Natural killer cell (primary cell): ENCODE results near the gene SYMPK. TPM values are rescaled to one million over a fixed set of nuclear protein-coding genes. Genes with fewer than 3 reads are reported as not detected.

ENCODE experiments used
- ATAC-seq, 3 donors: fragments of 150-1000 bp in 2 of 3; fragments of 200-7000 bp in 1 of 3; cut with Tn5 transposase; 1 replicate in 1 of 3; 2 replicates in 2 of 3; pipeline ENCODE4 v1.10.0; 2021; ENCODE audit warnings: mild to moderate bottlenecking in 2 of 3, moderate library complexity in 2 of 3
- DNase-seq, 2 donors: peaks; one replicate each; pipeline versions ENCODE4 v3.0.0 to v3.0.0-alpha.2; 2013 to 2021; ENCODE audit warnings: mixed read lengths in 1 of 2
- H3K27ac ChIP-seq: one replicate; pipeline ENCODE4 v1.5.1; 2013; ENCODE audit warnings: mild to moderate bottlenecking, low read length
- H3K27me3 ChIP-seq: one replicate; pipeline ENCODE4 v1.6.1; 2013; ENCODE audit warnings: low read length; ENCODE audit not compliant: control insufficient read depth, insufficient read depth
- H3K36me3 ChIP-seq: one replicate; pipeline ENCODE4 v1.6.1; 2013; ENCODE audit warnings: low read length; ENCODE audit not compliant: control insufficient read depth, insufficient read depth
- H3K4me1 ChIP-seq: one replicate; pipeline ENCODE4 v1.6.1; 2013; ENCODE audit warnings: low read length; ENCODE audit not compliant: control insufficient read depth, insufficient read depth
- H3K4me3 ChIP-seq: one replicate; pipeline ENCODE4 v1.5.1; 2013; ENCODE audit warnings: low read length
- H3K9me3 ChIP-seq: one replicate; pipeline ENCODE4 v1.6.1; 2013; ENCODE audit warnings: low read length; ENCODE audit not compliant: control insufficient read depth, insufficient read depth
- H3K27ac Mint-ChIP-seq, 2 donors: one replicate each; pipeline ENCODE4 v1.8.0; 2022; ENCODE audit warnings: mild to moderate bottlenecking in 2 of 2, mixed read lengths in 2 of 2, moderate library complexity in 1 of 2
- H3K27me3 Mint-ChIP-seq, 2 donors: one replicate each; pipeline ENCODE4 v1.8.0; 2022; ENCODE audit warnings: low read depth in 2 of 2, mixed read lengths in 2 of 2
- H3K36me3 Mint-ChIP-seq: one replicate; pipeline ENCODE4 v1.8.0; 2022; ENCODE audit warnings: mixed read lengths
- H3K4me1 Mint-ChIP-seq, 2 donors: one replicate each; pipeline ENCODE4 v1.8.0; 2022; ENCODE audit warnings: mixed read lengths in 2 of 2
- H3K4me3 Mint-ChIP-seq: one replicate; pipeline ENCODE4 v1.8.0; 2022; ENCODE audit warnings: mild to moderate bottlenecking, moderate library complexity, mixed read lengths
- H3K9me3 Mint-ChIP-seq, 2 donors: one replicate each; pipeline ENCODE4 v1.8.0; 2022; ENCODE audit warnings: mixed read lengths in 2 of 2
- CTCF ChIP-seq: fragments of 200-600 bp; IDR thresholded peaks from one replicate; pipeline ENCODE4 v1.8.0; 2022; ENCODE audit warnings: antibody characterized with exemption
- WGBS: methylation state at CpG from one replicate; pipeline ENCODE4 v1.1.7; 2013; ENCODE audit warnings: missing lambda C conversion rate; ENCODE audit not compliant: insufficient coverage; 5-methylcytosine and 5-hydroxymethylcytosine counted together
- intact Hi-C: fragments of 100-400 bp; cut with micrococcal nuclease; formaldehyde crosslinking; loops from one replicate; pipeline ENCODE4 v1.14.2; 2022
- total RNA-seq, 4 donors: library from RNA; stranded (reverse); fragments of 120-200 nt in 1 of 4; gene quantifications; one replicate each; pipeline versions ENCODE4 v1.2.3 to v1.2.4, GENCODE V29; 2013 to 2022

Gene SYMPK
- total RNA-seq, 3 donors from 2014 or later (not counting 1 experiment from before 2014, with no cell fraction given): 86.4 to 94.8 (median 86.7) TPM

- Mint-ChIP-seq H3K36me3 (peaks cover 5% of the 10 kb centered on the region), H3K27me3 (peaks cover 0 to 9% of the 10 kb centered on the region in 2 donors), H3K4me1 (peaks cover 33 to 38% of the 10 kb centered on the region in 2 donors), H3K4me3 (peak overlapping the region; percentile 82), H3K27ac (peak overlapping the region; percentile 86 to 98), H3K9me3 (no peaks in the 10 kb centered on the region)
- H3K27ac ChIP-seq: no peak overlapping the region
- TF ChIP-seq CTCF: no peak
- 31% methylated on average over 5 of the region's 6 CpGs for WGBS
- DNase-seq (no peak), ATAC-seq (no peak)
- peaks cover 5% of the 10 kb centered on the region for H3K27me3 ChIP-seq
- H3K4me3 ChIP-seq: no peak overlapping the region
- intact Hi-C loops: loop anchor here (1.0 kb wide), 1 partner anchor 24 kb away; no protein-coding TSS in a partner anchor
- peaks cover 32% of the 10 kb centered on the region for H3K4me1 ChIP-seq
- H3K9me3 ChIP-seq: no peaks in the 10 kb centered on the region
- peaks cover 7% of the 10 kb centered on the region for H3K36me3 ChIP-seq
Observed at GRCh38 chr19:45793876-45794275, 69.1 kb downstream of the SYMPK start.

GRCh38 chr19:45793178-45793564 lies 69.8 kb downstream of the SYMPK start:
- H3K4me1 Mint-ChIP-seq: peaks cover 34 to 42% of the 10 kb centered on the region in 2 donors
- H3K9me3 Mint-ChIP-seq: no peaks in the 10 kb centered on the region
- no peak for TF ChIP-seq CTCF
- no peak for DNase-seq
- H3K27ac Mint-ChIP-seq: peak overlapping the region; percentile 86 to 98
- Histone ChIP-seq H3K27ac (peak overlapping the region; percentile 68), H3K27me3 (peaks cover 5% of the 10 kb centered on the region), H3K36me3 (peaks cover 10% of the 10 kb centered on the region), H3K4me3 (no peak overlapping the region), H3K9me3 (no peaks in the 10 kb centered on the region), H3K4me1 (peaks cover 32% of the 10 kb centered on the region)
- WGBS: 49% methylated on average over 3 of the region's 3 CpGs
- ATAC-seq: no peak
- peaks cover 10% of the 10 kb centered on the region for H3K36me3 Mint-ChIP-seq
- intact Hi-C loops: loop anchor here (1.0 kb wide), 1 partner anchor 23 kb away; no protein-coding TSS in a partner anchor
- peak overlapping the region; percentile 82 for H3K4me3 Mint-ChIP-seq
- H3K27me3 Mint-ChIP-seq: peaks cover 0 to 8% of the 10 kb centered on the region in 2 donors

- H3K4me3 Mint-ChIP-seq: peak within 1 kb of the TSS; percentile 91
- peaks cover 32% of the 10 kb centered on the region for H3K4me1 ChIP-seq
- peak within 1 kb of the TSS; percentile 86 to 98 for H3K27ac Mint-ChIP-seq
- peak; percentile 99 for DNase-seq
- H3K36me3 Mint-ChIP-seq: peaks cover 14% of the 10 kb centered on the region
- peak; percentile 96 to 99 (median 96) for ATAC-seq
- H3K4me1 Mint-ChIP-seq: peaks cover 34 to 47% of the 10 kb centered on the region in 2 donors
- under 1% methylated on average over 86 of the region's 86 CpGs for WGBS
- TF ChIP-seq CTCF: no peak
- H3K4me3 ChIP-seq: peak within 1 kb of the TSS; percentile 42
- H3K27me3 ChIP-seq: peaks cover 5% of the 10 kb centered on the region
- peaks cover 0 to 5% of the 10 kb centered on the region in 2 donors for H3K27me3 Mint-ChIP-seq
- peaks cover 13% of the 10 kb centered on the region for H3K36me3 ChIP-seq
- H3K27ac ChIP-seq: peak within 1 kb of the TSS; percentile 68
- no peaks in the 10 kb centered on the region for H3K9me3 Mint-ChIP-seq
- intact Hi-C loops: loop anchor here (1.0 kb wide), 1 partner anchor 22 kb away; no protein-coding TSS in a partner anchor
- no peaks in the 10 kb centered on the region for H3K9me3 ChIP-seq
Observed at GRCh38 chr19:45792470-45793177, 70.3 kb downstream of the SYMPK start, which contains the start of gene DMWD. DMWD (minus strand) TSS chr19:45792845; CDS start chr19:45792756, 89 bp downstream.
